ENCODE data around the gene RNU7-1. TPM values are rescaled to one million over a fixed set of nuclear protein-coding genes. Genes with fewer than 3 reads are reported as not detected.

The RNU7-1 gene
- total and polyA plus RNA-seq, 9 of the 15 experiments (the other 6 are each of a cell fraction or from before 2014, with no cell fraction given), result not detected

- BruUV-seq (replicated peaks), result no TSS peak
- Histone ChIP-seq H3K27ac (ENCODE audit: extremely low read depth, low read depth, low read length) (no peak overlapping the region), H3K9ac (ENCODE audit: insufficient read depth in 1 of 2, low read depth in 2 of 2, low read length in 2 of 2) (peak overlapping the region in 1 of 2 experiments; percentile 68; a peak in 1 of 4 replicates), H3K4me3 (no peak overlapping the region), H3K9me1 (ENCODE audit: control insufficient read depth, insufficient read depth, low read length) (no peaks in the 10 kb centered on the region), H3K27me3 (ENCODE audit: control insufficient read depth in 2 of 2, insufficient read depth in 2 of 2, low read length in 2 of 2) (no peaks in the 10 kb centered on the region), H3K36me3 (ENCODE audit: control insufficient read depth, insufficient read depth, low read length) (peaks cover 72% of the 10 kb centered on the region; the same call in 2 of the 3 replicates), H2AFZ (ENCODE audit: low read depth, low read length) (no peak overlapping the region), H4K20me1 (replicated peaks; ENCODE audit: control insufficient read depth, insufficient read depth, low read length) (no peaks in the 10 kb centered on the region), H3K79me2 (ENCODE audit: control insufficient read depth, insufficient read depth, low read length) (peaks cover 22% of the 10 kb centered on the region), H3K4me2 (ENCODE audit: insufficient read depth, low read length) (no peak overlapping the region), H3K9me3 (replicated peaks; ENCODE audit: control insufficient read depth, insufficient read depth, low read depth, low read length) (no peaks in the 10 kb centered on the region), H3K4me1 (replicated peaks in 1 of 2; ENCODE audit: control insufficient read depth in 2 of 2, insufficient read depth in 2 of 2, low read length in 2 of 2) (peaks cover 18 to 43% of the 10 kb centered on the region in 2 experiments; a peak in 4 of 5 replicates)
- WGBS (ENCODE audit: insufficient coverage, low coverage, missing lambda C conversion rate), result no CpG with 5 or more reads among the region's 3 CpGs
- ATAC-seq (no peak), FAIRE-seq (no peak), DNase-seq (ENCODE audit: extremely low read depth in 1 of 4, low spot score in 3 of 4) (no peak)
- POLR2A ChIA-PET, result interaction anchor here (0.9 to 2.8 kb wide), 3 partner anchors 11 to 83 kb away, joined by 3 to 18 read pairs (median 3); no protein-coding TSS in a partner anchor
- CTCF ChIA-PET (ENCODE audit: low intra/inter-chr PET ratio), result no interaction called here
- intact Hi-C loops (cut with micrococcal nuclease) (no loop called here), in situ Hi-C loops (cut with MboI) (no loop called here)
- TF ChIP-seq ZNF318 (IDR thresholded peaks at IDR 0.05; ENCODE audit: borderline replicate concordance in 1 of 2, low read depth in 1 of 2) (no peak), BCOR (IDR thresholded peaks at IDR 0.05) (no peak), ZNF512 (tag; IDR thresholded peaks at IDR 0.05) (no peak), RAD51 (IDR thresholded peaks at IDR 0.05; ENCODE audit: borderline replicate concordance, low read depth) (no peak), SRSF3 (IDR thresholded peaks at IDR 0.05; ENCODE audit: insufficient read depth, low read length) (no peak), TGIF2 (CRISPR knock-in tag; IDR thresholded peaks at IDR 0.05) (no peak), TAF9B (IDR thresholded peaks at IDR 0.05; ENCODE audit: partially characterized antibody) (no peak)
Measured at GRCh38 chr12:6936194-6936635, 7.4 kb upstream of the RNU7-1 start.

Measured in K562 (cell line).